Stimulated activated CD4-positive, alpha-beta T cell treated with anti-CD3 and anti-CD28 coated beads, Interleukin-1b, Interleukin-23, amount 100 ng/mL, for 48 hours (primary cell): ENCODE data around the gene BMI1.

Experiments used
- DNase-seq: peaks from one replicate; pipeline ENCODE4 v3.0.0-alpha.2; 2020

BMI1 gene

DNA sequence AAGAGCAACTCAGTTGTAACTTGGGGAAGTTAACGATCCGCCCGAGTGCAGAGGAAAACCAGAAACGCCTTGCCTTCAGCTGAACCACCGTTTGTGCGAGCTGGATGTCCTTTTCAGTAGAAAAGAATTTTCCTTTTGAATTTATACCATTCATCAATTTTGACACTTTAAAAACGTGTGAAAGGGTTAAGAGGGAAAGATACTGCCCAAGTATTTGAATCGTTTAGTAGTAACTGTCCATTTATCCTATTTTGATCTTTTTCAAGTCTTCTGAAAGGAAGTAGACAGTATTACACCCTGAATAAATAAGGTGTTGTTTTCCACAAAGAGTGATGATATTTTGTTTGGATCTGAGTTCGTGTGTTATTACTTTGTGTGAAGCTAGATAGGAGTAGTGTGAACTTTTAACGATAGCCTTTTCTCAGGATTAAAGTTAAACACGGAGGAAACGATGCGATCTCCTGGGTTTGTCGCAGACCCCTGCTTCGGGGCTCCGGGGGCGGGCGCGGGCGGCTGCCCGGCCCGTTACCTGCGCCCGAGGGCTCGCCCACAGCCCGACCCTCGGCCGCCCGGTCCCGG, 830 bp upstream of the BMI1 start:
- DNase-seq: no peak

- peak; percentile 52 for DNase-seq
These were observed 441 bp downstream of the BMI1 start for GRCh38 chr10:22321156-22321923.

- DNase-seq: no peak
These were observed 1.2 kb downstream of the BMI1 start for GRCh38 chr10:22321924-22322640.

DNA sequence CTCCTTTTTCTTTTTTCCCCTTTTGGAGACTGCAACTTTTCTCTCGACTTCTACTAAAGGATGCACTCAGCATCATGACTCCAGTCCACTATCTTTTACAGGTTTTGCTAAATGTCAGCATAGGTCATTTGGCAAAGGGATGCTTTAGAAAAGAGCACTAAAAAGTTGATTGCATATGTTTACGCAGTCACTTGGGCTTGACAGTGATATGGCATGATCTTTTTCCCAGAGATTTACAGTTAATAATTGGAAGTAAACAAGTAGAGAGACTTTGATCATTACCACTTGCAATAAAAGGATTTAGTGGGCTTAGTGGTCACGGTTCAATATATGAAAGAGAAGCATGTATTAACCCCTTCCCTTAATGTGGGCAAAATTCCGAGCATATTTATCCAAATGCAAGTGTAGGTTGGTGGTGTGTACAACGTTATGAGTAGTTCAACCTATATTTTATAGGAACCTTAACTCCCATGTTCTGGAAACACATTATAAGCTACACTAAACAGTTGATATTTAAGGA, 1.8 kb downstream of the BMI1 start:
- no peak for DNase-seq

DNA sequence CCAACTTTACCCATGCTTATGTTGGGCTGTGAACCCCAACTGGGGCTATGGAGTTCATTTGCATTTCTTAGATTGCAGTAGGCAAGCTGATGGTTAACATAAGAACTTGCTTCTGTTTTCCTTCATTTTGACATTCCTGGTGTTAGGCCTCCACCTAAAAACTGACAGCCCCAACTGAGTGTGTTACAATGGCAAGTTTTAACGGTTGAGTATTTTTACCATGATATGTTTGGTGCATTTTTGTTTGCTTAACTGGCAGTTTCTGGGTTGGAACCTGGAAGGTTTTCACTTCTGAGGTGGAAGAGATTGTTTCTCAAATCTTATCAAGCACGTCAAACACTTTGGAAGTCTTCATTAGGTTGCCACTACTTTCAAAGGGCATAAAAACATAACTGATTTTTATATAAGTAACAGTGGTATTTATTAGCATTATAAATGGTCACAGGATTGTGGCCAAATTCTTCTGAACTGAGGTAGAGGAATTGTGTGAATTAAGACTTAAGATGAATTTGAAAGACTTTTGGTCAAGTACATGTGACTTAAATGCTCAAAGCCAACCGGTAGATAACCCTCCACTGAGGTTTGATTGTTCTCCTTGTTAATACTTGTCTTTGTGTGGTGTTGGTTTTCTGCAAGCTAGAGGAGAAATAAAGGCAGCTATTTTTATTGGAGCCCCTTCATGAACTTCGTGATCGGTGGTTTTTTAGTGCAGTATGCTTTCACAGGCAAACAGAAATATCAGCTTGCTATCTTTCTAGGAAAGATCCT, 2.8 kb downstream of the BMI1 start:
- no peak for DNase-seq

- DNase-seq: no peak
These were observed 3.5 kb downstream of the BMI1 start for GRCh38 chr10:22324413-22324812.

- DNase-seq: no peak
These were observed 4.0 kb downstream of the BMI1 start for GRCh38 chr10:22324893-22325271.

DNA sequence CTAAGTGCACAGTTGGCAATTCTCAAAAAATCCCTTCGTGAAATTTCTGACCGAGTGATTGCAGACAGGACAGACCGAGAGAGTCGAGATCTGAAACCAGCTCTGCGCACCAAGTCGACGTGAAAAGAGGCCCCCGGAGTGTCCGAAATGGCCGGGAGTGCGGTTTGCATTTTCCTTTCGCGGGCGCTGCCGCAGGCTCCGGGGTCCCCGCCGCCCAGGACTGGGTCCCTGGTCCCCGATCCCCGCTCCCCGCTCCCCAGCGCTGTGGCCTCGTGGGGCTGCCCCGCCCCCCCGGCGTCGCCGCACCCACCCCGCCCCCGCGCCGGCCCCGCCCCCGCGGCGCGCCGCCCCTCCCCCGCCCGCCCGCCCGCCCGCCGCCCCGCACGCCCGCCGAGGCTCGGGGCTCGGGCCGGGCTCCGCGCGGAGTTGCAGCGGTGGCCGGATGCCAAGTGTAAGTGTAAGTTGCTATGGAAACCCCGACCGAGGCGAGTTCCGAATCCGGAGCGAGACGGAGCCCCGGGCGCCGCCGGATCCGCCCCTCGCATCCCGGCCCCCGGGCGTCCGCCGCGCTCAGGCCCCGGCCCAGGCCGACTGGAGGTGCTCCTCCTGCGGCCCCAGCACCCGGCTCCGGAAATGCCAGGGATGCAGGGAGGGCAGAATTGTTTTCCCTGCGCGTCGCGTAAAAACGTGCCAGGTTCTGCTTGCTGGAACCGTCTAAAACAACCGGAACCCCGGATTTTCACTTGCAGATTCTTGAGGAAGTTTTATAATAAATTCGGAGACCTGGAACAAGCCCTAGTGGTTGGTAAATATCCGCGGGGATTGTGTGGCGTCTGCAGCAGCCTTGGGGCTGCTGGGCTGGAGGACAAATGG, 4.6 kb downstream of the BMI1 start:
- peak; percentile 66 for DNase-seq

DNA sequence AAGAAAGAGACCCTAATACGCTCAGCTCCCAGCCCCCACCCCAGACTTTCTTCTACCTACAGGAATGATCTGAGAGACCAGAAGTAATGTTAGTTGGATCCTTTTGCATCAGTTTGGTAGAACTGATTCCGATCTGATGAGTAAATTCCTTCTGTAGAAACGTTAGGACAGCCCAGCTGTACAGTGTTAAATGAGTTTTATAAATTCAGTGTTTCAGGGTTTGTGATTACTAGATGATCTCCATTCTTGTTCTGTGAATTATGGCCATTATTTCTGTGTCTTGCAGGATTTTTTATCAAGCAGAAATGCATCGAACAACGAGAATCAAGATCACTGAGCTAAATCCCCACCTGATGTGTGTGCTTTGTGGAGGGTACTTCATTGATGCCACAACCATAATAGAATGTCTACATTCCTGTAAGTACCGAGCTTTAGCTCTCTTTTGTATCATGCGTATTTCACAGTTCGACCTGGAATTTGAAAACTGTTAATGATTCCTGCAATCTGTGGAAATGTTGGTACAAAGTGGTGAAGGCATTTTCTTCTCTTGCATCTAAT, 5.3 kb downstream of the BMI1 start:
- no peak for DNase-seq

DNA sequence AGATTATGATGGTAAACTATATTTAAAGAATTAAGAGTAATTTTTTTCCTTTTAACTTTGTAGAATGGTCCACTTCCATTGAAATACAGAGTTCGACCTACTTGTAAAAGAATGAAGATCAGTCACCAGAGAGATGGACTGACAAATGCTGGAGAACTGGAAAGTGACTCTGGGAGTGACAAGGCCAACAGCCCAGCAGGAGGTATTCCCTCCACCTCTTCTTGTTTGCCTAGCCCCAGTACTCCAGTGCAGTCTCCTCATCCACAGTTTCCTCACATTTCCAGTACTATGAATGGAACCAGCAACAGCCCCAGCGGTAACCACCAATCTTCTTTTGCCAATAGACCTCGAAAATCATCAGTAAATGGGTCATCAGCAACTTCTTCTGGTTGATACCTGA, 8.3 kb downstream of the BMI1 start:
- no peak for DNase-seq

GRCh38 chr10:22332116-22332692, 11.3 kb downstream of the BMI1 start:
- DNase-seq: no peak

DNA sequence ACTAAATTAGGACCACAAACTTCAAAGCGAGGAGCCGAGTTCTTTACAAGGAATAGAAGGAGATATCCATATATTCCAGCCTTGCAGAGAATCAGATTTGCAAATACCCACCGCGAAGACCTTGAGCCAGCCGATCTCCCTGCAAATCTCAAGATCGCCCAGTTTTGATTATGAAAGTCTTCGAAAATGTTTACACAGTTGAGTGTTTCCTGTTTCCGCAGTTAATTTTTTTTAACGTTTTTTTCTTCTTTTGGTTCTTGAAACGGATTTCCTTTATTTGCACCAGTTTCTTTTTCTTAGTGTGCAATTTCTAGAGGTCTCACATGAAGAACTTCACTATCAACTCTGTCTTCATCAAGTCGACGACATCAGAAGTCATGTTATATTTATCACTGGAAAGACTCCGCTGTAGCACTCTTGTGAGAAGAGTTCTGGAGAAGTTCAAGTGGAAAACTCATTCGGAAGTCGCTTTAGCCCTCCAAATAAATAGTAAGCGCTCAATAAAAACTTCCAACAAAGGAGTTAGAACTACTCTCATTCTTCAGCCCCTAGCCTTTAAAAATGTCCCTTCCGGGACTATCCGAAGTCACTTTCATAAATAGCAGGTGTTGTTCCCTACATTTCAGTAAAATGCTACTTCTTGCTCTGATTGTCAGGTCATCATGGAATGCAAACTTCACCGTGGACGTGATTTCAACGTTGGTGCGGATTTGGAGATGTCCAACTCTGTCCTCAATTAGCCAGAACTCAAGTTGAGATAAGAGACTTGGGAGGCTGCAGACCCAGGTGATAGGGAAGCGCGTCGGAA, 12.5 kb downstream of the BMI1 start:
- DNase-seq: no peak

DNA sequence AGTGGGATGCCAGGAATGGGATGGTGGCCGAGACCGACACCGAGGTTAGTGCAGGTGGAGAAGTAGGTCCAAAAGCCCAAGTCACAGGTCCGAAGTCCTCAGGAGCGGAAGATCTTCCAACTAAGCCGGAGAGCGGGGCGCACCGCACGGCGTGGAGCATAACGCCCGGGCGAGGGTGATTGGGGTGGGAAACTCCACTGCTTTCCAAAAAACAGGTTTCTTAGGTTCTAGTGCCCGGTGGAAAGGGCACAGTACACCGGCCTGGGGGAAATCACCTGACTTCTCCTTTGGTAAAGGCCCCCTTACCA, 13.0 kb downstream of the BMI1 start:
- no peak for DNase-seq

DNA sequence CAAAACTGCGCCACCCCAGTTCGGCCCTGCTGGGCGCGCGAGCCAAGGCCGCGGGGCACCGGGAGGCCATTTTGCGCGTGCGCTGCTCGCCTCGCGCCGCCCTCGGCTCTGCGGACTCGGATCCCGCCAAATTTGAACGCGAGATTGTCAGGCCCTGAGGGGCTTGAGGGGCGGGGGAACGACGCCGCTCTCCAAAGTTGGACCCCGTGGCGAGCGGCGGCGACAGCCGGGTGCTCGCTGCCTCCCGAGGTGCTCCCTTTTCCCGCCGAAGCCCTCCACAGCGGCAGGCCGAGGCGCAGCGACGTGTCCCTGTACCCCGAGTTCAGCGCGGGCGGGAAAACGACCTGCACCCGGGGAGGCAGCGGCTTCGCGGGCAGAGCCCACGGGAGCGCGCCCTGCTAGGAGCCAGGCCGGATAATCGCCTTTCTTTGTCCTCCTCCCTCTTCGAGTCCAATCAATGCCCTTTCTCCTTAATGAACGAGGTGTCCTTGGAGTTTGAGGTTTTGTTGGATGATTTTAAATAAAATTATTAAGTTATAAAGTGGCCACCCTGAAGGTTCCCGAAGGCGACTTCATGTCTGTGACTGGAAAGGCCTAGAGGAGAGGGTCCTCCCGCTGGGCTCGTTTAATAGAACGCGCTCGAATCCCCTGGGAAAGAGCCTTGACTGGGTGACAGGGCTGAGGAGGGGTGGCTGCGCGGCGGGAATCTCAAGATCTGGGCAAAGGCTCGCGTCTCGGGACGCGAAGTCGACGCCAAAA, 13.7 kb downstream of the BMI1 start:
- DNase-seq: no peak

- peak; percentile 73 for DNase-seq
These were observed 14.5 kb downstream of the BMI1 start for GRCh38 chr10:22335173-22335933.

- no peak for DNase-seq
These were observed 17.4 kb downstream of the BMI1 start for GRCh38 chr10:22338185-22338900.

DNA sequence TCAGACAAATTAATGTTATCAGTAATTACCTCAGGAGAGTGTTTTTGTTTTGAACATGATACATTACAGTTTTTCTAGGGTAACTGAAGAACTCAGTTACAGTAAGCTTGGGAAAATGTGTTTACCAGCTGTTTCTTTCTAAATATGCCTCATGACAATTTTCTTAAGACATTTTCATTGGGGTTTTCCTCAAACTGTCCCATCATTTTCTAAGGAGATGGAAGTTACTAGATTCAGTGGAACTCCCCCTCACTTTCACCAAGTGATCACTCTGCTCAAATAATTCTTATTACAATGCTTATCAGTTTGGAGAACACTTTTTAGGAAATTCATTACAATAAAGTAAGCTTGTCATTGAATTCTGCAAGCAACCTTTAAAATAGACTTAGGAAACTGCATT, 18.0 kb downstream of the BMI1 start:
- DNase-seq: no peak

DNA sequence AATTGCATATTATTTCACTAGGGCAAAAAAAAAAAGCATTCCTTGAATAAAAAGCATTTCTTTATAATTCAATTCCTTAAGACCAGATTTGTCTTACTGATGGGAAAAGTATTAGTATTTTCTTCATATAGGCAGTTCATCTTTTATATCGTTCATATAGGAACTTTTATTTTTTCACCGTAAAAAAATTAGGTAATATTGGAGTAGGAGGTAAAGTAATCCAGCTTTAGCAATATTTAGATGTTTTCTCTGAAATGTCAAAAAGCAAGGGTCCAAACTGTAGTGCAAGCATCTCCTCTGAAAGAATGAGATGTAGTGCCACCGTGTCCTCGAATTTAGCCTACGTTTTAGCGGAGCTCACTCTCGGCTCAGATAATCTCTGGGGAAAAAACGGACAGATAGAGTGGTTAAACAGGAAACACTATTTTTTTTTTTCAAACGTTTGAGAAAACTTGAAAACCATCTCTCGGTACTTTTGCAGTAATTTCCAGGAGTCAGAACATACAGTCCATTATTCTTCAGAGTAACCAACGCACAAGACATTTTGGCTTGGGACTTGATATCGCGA, 18.9 kb downstream of the BMI1 start:
- DNase-seq: no peak
